Small intestine (tissue), 7 donors: ENCODE data around the gene HBB. TPM values are rescaled to one million over a fixed set of nuclear protein-coding genes. Genes with fewer than 3 reads are reported as not detected.
"Not testable (repeated sequence)": the region's sequence is repeated elsewhere in the genome, so short reads cannot be mapped to it uniquely, and the experiment has no call there.

Source experiments
- DNase-seq, 2 donors: peaks; one replicate each; pipeline versions ENCODE4 v3.0.0 to v3.0.0-alpha.2; 2013
- FAIRE-seq: peaks from 2 replicates; lab custom pipeline; 2012; peaks lifted over from hg19 to GRCh38; lab: Jason Lieb, UNC
- H3K27ac ChIP-seq, 3 donors: one replicate each; pipeline ENCODE4 v1.5.1; 2013; ENCODE audit warnings: low read length in 2 of 3, mild to moderate bottlenecking in 2 of 3, control low read depth in 1 of 3, inconsistent platforms in 1 of 3, low read depth in 1 of 3, moderate library complexity in 1 of 3
- H3K27me3 ChIP-seq, 3 donors: one replicate each; pipeline ENCODE4 v1.6.1; 2013; ENCODE audit warnings: low read length in 3 of 3, inconsistent platforms in 1 of 3; ENCODE audit not compliant: control insufficient read depth in 3 of 3, insufficient read depth in 3 of 3
- H3K36me3 ChIP-seq, 3 donors: one replicate each; pipeline ENCODE4 v1.6.1; 2013; ENCODE audit warnings: low read length in 3 of 3, inconsistent platforms in 1 of 3, low read depth in 1 of 3, mild to moderate bottlenecking in 1 of 3, moderate library complexity in 1 of 3; ENCODE audit not compliant: control insufficient read depth in 3 of 3, insufficient read depth in 2 of 3
- H3K4me1 ChIP-seq, 3 donors: one replicate each; pipeline ENCODE4 v1.6.1; 2013; ENCODE audit warnings: low read length in 2 of 3, inconsistent platforms in 1 of 3, low read depth in 1 of 3, mild to moderate bottlenecking in 1 of 3, moderate library complexity in 1 of 3; ENCODE audit not compliant: control insufficient read depth in 3 of 3, insufficient read depth in 2 of 3
- H3K4me3 ChIP-seq, 3 donors: one replicate each; pipeline ENCODE4 v1.5.1; 2013; ENCODE audit warnings: low read length in 3 of 3, control low read depth in 1 of 3, inconsistent platforms in 1 of 3, low read depth in 1 of 3, mild to moderate bottlenecking in 1 of 3, moderate library complexity in 1 of 3
- H3K9me3 ChIP-seq, 2 donors: one replicate each; pipeline ENCODE4 v1.6.1; 2013; ENCODE audit warnings: low read depth in 1 of 2, low read length in 1 of 2; ENCODE audit not compliant: control insufficient read depth in 2 of 2, insufficient read depth in 1 of 2
- whole genome bisulfite sequencing, 3 donors: extraction: QIAGEN DNeasy Blood & Tissue Kit; methylation state at CpG; one replicate each; pipeline ENCODE4 v1.1.7; 2013; 5-methylcytosine and 5-hydroxymethylcytosine counted together
- polyA plus RNA-seq, 4 donors: library from polyadenylated mRNA; stranded (reverse) in 3 of 4; unstranded in 1 of 4; fragments of 200-250 nt in 3 of 4; fragments of 120-200 nt in 1 of 4; gene quantifications; one replicate each; pipeline versions ENCODE4 v1.2.1 to v1.2.3, GENCODE V29; 2013
- donor health status: healthy with polysubstance abuse.
- donor health status: control.
- donor health status: control.
- donor health status: Bipolar disorder and iron deficiency.
- donor health status: healthy.

HBB gene
- polyA plus RNA-seq, 4 donors: 7.4 to 61.4 (median 13.2) TPM

DNA sequence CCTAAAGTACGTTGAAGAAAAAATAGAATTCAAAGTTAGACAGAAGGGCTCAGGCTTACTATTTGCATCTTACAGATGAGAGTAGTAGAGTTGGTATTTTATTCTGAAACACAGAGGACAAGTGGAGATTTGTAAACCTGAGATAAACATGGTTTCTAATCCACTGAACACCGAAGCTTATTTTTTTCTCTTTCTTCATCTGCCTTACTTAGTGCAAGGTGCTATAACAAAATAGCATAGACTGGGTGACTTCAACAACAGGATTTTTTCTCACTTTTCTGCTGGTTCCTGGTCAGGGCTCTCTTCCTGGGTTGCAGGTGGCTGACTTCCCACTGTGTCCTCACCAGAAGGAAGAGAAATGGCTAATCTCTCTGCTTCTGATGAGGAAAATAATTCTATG is 24.9 kb upstream of the HBB start:
- no peak overlapping the region for H3K4me3 ChIP-seq
- H3K36me3 ChIP-seq: no peaks in the 10 kb centered on the region
- H3K9me3 ChIP-seq: no peaks in the 10 kb centered on the region
- FAIRE-seq: no peak
- H3K4me1 ChIP-seq: no peaks in the 10 kb centered on the region
- DNase-seq: no peak
- H3K27ac ChIP-seq: no peak overlapping the region
- WGBS, 3 donors: 11 to 46% (median 45%) methylated on average over 2 of the region's 2 CpGs
- H3K27me3 ChIP-seq: no peaks in the 10 kb centered on the region

DNA sequence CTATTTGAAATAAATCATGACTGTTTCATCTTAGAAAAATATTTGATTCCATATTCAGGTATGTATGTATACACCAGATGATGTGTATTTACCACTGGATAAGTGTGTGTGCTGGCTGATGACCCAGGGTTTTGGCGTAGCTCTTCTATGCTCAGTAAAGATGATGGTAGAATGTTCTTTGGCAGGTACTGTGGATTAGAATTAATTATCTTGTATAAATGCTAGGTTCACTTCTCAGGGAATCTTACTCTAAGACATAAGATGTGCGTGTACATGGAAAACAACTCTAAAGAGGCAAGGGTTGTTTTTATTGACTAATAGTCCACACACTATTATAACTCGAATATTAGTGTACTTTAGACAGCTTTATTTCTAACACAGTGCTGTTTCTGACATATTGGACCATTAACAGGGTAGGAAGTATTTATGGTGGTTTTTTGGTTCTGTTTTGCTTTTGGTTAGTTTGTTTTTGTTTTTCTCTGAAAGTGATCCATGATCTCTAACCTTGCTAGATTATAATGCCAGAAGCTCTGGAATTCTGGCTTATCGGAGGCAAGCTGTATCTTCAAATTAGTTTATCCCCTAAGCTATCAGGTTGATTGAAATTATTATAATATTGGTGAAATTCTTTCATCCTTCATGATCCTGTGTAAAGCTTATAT is 23.8 kb upstream of the HBB start:
- Histone ChIP-seq H3K9me3 (no peaks in the 10 kb centered on the region), H3K4me3 (no peak overlapping the region), H3K27me3 (no peaks in the 10 kb centered on the region), H3K36me3 (no peaks in the 10 kb centered on the region), H3K4me1 (no peaks in the 10 kb centered on the region), H3K27ac (no peak overlapping the region)
- FAIRE-seq: no peak
- 75 to 86% (median 83%) methylated on average over 4 of the region's 4 CpGs for WGBS, 3 donors
- no peak for DNase-seq

DNA sequence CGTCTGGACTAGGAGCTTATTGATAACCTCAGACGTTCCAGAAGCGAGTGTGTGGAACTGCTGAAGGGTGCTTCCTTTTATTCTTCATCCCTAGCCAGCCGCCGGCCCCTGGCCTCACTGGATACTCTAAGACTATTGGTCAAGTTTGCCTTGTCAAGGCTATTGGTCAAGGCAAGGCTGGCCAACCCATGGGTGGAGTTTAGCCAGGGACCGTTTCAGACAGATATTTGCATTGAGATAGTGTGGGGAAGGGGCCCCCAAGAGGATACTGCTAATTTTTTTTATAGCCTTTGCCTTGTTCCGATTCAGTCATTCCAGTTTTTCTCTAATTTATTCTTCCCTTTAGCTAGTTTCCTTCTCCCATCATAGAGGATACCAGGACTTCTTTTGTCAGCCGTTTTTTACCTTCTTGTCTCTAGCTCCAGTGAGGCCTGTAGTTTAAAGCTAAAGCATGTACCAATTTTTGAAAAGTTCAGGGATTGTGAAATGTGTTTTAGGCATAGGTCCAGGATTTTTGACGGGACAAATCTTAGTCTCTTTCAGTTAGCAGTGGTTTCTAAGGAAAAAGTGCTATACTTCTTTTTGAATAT is 23.0 kb upstream of the HBB start, which contains the start of gene HBG1:
TSS of gene HBG1 (minus strand) at position 51 of the 590 bp plus-strand sequence. CDS start 53 bp downstream, outside the sequence.
- H3K4me1 ChIP-seq, H3K36me3 ChIP-seq, H3K27me3 ChIP-seq, H3K4me3 ChIP-seq, DNase-seq, H3K9me3 ChIP-seq, H3K27ac ChIP-seq, FAIRE-seq: not testable (repeated sequence)
- 81 to 85% (median 81%) methylated on average over 3 of the region's 9 CpGs for WGBS, 3 donors

DNA sequence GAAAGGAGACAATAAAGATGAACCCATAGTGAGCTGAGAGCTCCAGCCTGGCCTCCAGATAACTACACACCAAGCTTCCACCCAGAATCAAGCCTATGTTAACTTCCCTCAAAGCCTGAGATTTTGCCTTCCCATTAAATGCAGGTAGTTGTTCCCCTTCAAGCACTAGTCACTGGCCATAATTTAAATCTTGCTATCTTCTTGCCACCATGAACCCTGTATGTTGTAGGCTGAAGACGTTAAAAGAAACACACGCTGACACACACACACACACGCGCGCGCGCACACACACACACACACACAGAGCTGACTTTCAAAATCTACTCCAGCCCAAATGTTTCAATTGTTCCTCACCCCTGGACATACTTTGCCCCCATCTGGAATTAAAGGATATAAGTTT is 21.6 kb upstream of the HBB start:
- FAIRE-seq, H3K27me3 ChIP-seq, H3K4me1 ChIP-seq, H3K4me3 ChIP-seq, H3K36me3 ChIP-seq, H3K27ac ChIP-seq, H3K9me3 ChIP-seq, DNase-seq: not testable (repeated sequence)
- WGBS, 3 donors: 41 to 84% (median 75%) methylated on average over 7 of the region's 7 CpGs

DNA sequence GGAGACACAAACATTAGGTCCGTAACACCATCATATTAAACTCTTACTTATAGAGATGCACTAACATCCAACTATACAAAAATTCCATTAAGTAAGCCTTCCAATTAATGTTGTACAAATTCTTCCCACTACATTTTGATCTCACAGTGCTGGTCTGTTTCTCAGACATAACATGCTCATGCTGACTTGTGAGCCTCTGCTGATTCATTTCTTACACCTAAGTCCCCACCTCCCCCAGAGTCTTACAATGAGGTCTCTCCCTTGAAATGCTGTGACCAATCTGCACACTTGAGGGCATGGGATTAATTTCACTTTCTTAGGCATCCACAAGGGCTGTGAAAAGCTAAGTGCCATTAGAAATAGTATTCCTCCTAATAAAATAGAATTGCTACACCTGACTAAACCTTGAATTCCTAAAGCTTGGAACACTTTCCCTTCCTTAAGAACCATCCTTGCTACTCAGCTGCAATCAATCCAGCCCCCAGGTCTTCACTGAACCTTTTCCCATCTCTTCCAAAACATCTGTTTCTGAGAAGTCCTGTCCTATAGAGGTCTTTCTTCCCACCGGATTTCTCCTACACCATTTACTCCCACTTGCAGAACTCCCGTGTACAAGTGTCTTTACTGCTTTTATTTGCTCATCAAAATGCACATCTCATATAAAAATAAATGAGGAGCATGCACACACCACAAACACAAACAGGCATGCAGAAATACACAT is 20.8 kb upstream of the HBB start:
- Histone ChIP-seq H3K4me1 (no peaks in the 10 kb centered on the region), H3K4me3 (no peak overlapping the region), H3K27ac (no peak overlapping the region), H3K36me3 (no peaks in the 10 kb centered on the region), H3K27me3 (no peaks in the 10 kb centered on the region), H3K9me3 (no peaks in the 10 kb centered on the region)
- FAIRE-seq (no peak), DNase-seq (no peak)
- WGBS, 3 donors: 85 to 88% (median 87%) methylated on average over 3 of the region's 3 CpGs

DNA sequence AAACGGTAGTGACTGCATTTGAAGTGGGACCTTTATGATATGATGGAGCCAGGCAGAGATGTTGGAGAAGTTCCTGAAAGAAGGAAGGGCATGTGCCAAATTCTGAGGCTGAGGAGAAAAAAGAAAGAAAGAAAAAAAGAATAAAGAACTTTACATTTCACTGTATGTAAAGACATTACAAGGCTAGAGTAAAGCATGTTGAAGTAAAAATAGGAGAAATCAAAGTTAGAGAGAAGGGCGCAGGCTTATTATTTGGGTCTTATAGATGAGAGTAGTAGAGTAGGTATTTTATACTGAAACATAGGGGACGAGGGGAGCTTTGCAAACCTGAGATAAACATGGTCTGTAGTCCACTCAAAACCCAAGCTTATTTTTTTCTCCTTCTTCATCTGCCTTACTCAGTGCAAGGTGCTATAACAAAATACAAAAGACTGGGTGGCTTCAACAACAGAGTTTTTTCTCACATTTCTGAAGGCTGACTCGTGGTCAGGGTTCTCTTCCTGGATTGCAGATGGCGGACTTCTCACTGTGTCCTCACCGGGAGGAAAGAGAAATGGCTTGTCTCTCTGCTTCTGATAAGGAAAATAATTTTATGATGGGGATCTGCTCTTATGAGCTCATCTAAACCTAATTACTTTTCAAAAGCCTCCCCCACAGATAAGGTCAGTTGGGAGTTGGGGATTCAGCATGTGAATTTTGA is 20.1 kb upstream of the HBB start:
- Histone ChIP-seq H3K9me3 (no peaks in the 10 kb centered on the region), H3K27me3 (no peaks in the 10 kb centered on the region), H3K27ac (no peak overlapping the region), H3K36me3 (no peaks in the 10 kb centered on the region), H3K4me3 (no peak overlapping the region), H3K4me1 (no peaks in the 10 kb centered on the region)
- WGBS, 3 donors: 55 to 66% (median 57%) methylated on average over 6 of the region's 6 CpGs
- no peak for DNase-seq
- no peak for FAIRE-seq

DNA sequence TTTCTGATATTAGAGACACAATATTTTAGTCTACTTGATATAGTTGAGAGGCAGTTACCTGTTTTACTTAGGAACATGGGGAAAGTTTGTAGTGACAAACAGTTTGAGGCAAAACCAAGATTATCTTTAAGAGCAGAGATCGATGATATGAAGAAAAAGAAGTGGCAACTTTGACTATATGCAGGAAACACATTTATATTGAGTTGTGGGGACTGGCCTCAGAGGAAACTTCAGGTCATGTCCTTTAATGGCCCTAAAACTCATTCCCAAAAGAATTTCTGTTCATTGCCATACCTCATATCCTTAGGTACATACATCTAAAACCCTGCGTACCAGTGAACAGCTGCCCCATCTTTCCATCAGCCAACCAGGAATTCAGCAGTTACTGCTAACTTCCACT is 18.3 kb upstream of the HBB start:
- Histone ChIP-seq H3K9me3 (no peaks in the 10 kb centered on the region), H3K4me1 (no peaks in the 10 kb centered on the region), H3K4me3 (no peak overlapping the region), H3K27ac (no peak overlapping the region), H3K36me3 (no peaks in the 10 kb centered on the region), H3K27me3 (no peaks in the 10 kb centered on the region)
- FAIRE-seq (no peak), DNase-seq (no peak)
- 72 to 87% (median 79%) methylated on average over 2 of the region's 2 CpGs for WGBS, 3 donors

DNA sequence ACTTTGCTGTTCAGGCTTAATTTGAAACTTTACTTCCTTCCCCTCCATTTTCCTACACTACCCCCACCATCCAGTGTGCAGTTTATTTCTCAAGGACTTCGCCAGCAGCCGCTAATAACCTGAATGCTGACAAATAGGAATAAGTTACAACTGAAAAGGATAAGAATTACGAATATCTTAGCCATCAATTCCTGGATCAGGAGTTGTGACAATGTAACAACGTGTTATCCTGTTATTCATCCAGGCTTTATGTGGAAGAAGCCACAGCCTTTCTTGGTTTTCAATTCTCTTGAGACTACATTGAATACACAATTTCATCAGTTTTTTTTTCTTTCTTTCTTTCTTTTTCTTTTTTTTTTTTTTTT is 16.9 kb upstream of the HBB start:
- WGBS, 3 donors: 73 to 85% (median 80%) methylated on average over 4 of the region's 4 CpGs
- Histone ChIP-seq H3K4me3 (no peak overlapping the region), H3K9me3 (no peaks in the 10 kb centered on the region), H3K27me3 (no peaks in the 10 kb centered on the region), H3K4me1 (no peaks in the 10 kb centered on the region), H3K27ac (no peak overlapping the region), H3K36me3 (no peaks in the 10 kb centered on the region)
- DNase-seq: no peak
- no peak for FAIRE-seq
